Prostate gland (tissue), 2 donors: ENCODE data around the gene SERINC3.

Source experiments
- POLR2A ChIP-seq: fragments of 450-650 bp; IDR thresholded peaks from one replicate; pipeline ENCODE4 v1.6.1; 2016; ENCODE audit warnings: antibody characterized with exemption, mild to moderate bottlenecking
- TF ChIP-seq, protein P1 (sequence below), 4 experiments: fragments of 200-600 bp in 2 of 4; fragments of 450-650 bp in 2 of 4; sonication (generic) in 2 of 4; IDR thresholded peaks; 1 replicate in 3 of 4; 2 replicates in 1 of 4; pipeline ENCODE4 v1.5.1; 2016 to 2019; ENCODE audit warnings: antibody characterized with exemption in 4 of 4, mild to moderate bottlenecking in 2 of 4, moderate library complexity in 2 of 4

DNA sequence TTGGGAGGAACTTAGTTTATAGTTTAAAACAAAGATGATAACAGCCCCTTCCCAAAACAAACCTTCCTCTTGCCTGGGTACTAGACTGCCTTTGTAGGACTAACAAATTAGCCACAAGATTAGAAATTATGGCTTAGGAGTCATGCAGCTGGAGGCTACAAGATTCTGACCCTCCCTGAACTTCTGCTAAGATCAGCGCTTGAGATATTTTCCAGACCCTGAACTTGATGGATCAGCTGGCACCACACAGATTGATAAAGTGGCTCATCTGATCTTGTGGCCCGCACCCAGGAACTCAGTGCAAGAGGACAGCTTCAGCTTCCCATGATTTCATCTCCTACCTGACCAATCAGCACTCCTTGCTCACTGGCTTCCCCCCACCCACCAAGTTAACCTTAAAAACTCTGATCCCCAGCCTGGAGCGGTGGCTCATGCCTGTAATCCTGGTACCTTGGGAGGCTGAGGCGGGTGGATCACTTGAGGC is 5.9 kb upstream of the SERINC3 start:
- no peak for TF ChIP-seq POLR2A
- TF ChIP-seq, protein P1, sequence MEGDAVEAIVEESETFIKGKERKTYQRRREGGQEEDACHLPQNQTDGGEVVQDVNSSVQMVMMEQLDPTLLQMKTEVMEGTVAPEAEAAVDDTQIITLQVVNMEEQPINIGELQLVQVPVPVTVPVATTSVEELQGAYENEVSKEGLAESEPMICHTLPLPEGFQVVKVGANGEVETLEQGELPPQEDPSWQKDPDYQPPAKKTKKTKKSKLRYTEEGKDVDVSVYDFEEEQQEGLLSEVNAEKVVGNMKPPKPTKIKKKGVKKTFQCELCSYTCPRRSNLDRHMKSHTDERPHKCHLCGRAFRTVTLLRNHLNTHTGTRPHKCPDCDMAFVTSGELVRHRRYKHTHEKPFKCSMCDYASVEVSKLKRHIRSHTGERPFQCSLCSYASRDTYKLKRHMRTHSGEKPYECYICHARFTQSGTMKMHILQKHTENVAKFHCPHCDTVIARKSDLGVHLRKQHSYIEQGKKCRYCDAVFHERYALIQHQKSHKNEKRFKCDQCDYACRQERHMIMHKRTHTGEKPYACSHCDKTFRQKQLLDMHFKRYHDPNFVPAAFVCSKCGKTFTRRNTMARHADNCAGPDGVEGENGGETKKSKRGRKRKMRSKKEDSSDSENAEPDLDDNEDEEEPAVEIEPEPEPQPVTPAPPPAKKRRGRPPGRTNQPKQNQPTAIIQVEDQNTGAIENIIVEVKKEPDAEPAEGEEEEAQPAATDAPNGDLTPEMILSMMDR (IDR thresholded peaks at IDR 0.05), result no peak
